Measurements from ENCODE around the gene TCF4. TPM values are rescaled to one million over a fixed set of nuclear protein-coding genes. Genes with fewer than 3 reads are reported as not detected.

TCF4 gene
- total RNA-seq, 1 donor from 2014 or later = 7.2 TPM

- H3K4me3 ChIP-seq (ENCODE audit: low read depth, low read length) = no peak overlapping the region
- no peak for DNase-seq (ENCODE audit: low read depth)
- no peak for TF ChIP-seq CTCF (conservative IDR thresholded peaks at IDR 0.05; ENCODE audit: low read depth, low read length)
Observed at GRCh38 chr18:55483266-55483871, 104.6 kb downstream of the TCF4 start.

- no peak for TF ChIP-seq CTCF (conservative IDR thresholded peaks at IDR 0.05; ENCODE audit: low read depth, low read length)
- DNase-seq (ENCODE audit: low read depth) = no peak
- H3K4me3 ChIP-seq (ENCODE audit: low read depth, low read length) = no peak overlapping the region
Observed at GRCh38 chr18:55479656-55480420, 108.2 kb downstream of the TCF4 start.

- DNase-seq (ENCODE audit: low read depth) = no peak
- TF ChIP-seq CTCF (conservative IDR thresholded peaks at IDR 0.05; ENCODE audit: low read depth, low read length) = no peak
Observed at GRCh38 chr18:55477860-55478581, 110.0 kb downstream of the TCF4 start.

GRCh38 chr18:55477499-55477859, 110.5 kb downstream of the TCF4 start:
- H3K4me3 ChIP-seq (ENCODE audit: low read depth, low read length) = peak overlapping the region; percentile 53
- DNase-seq (ENCODE audit: low read depth) = no peak
- TF ChIP-seq CTCF (conservative IDR thresholded peaks at IDR 0.05; ENCODE audit: low read depth, low read length) = peak; percentile 46

More at GRCh38 chr18:55477860-55478581, 110.0 kb downstream of the TCF4 start:
- peak overlapping the region; percentile 53 for H3K4me3 ChIP-seq (ENCODE audit: low read depth, low read length)

GRCh38 chr18:55475916-55476315, 112.1 kb downstream of the TCF4 start:
- no peak overlapping the region for H3K4me3 ChIP-seq (ENCODE audit: low read depth, low read length)
- no peak for TF ChIP-seq CTCF (conservative IDR thresholded peaks at IDR 0.05; ENCODE audit: low read depth, low read length)
- no peak for DNase-seq (ENCODE audit: low read depth)

GRCh38 chr18:55475467-55475866, 112.5 kb downstream of the TCF4 start:
- DNase-seq (ENCODE audit: low read depth) = no peak
- no peak overlapping the region for H3K4me3 ChIP-seq (ENCODE audit: low read depth, low read length)
- no peak for TF ChIP-seq CTCF (conservative IDR thresholded peaks at IDR 0.05; ENCODE audit: low read depth, low read length)

Measured in epithelial cell of proximal tubule (primary cell).